Liver (tissue), 9 donors: ENCODE data around the gene TNFSF8. TPM values are rescaled to one million over a fixed set of nuclear protein-coding genes. Genes with fewer than 3 reads are reported as not detected.

Experiments used
- DNase-seq: peaks from one replicate; pipeline ENCODE4 v3.0.0-alpha.2; 2017; ENCODE audit warnings: low spot score
- H3K27ac ChIP-seq, 2 donors: one replicate each; pipeline ENCODE4 v1.7.0; 2013; ENCODE audit warnings: inconsistent platforms in 2 of 2, low read length in 2 of 2, control low read depth in 1 of 2, low read depth in 1 of 2, mild to moderate bottlenecking in 1 of 2
- H3K27me3 ChIP-seq, 4 donors: one replicate each; pipeline versions ENCODE4 v1.6.1 to v1.7.0; 2013; ENCODE audit warnings: low read length in 3 of 4, inconsistent platforms in 1 of 4, mild to moderate bottlenecking in 1 of 4, moderate library complexity in 1 of 4; ENCODE audit not compliant: control insufficient read depth in 4 of 4, insufficient read depth in 4 of 4
- H3K36me3 ChIP-seq, 4 donors: one replicate each; pipeline versions ENCODE4 v1.6.1 to v1.7.0; 2013; ENCODE audit warnings: low read length in 3 of 4, mild to moderate bottlenecking in 3 of 4, low read depth in 1 of 4, moderate library complexity in 1 of 4; ENCODE audit not compliant: control insufficient read depth in 4 of 4, insufficient read depth in 3 of 4
- H3K4me1 ChIP-seq, 4 donors: one replicate each; pipeline versions ENCODE4 v1.6.1 to v1.7.0; 2013; ENCODE audit warnings: low read length in 3 of 4, mild to moderate bottlenecking in 3 of 4, moderate library complexity in 1 of 4; ENCODE audit not compliant: control insufficient read depth in 4 of 4, insufficient read depth in 4 of 4
- H3K4me3 ChIP-seq, 3 donors: one replicate each; pipeline versions ENCODE4 v1.6.1 to v1.7.0; 2013; ENCODE audit warnings: low read length in 3 of 3, control low read depth in 1 of 3, low read depth in 1 of 3, mild to moderate bottlenecking in 1 of 3
- H3K9ac ChIP-seq, 2 donors: one replicate each; pipeline ENCODE4 v1.7.0; 2013; ENCODE audit warnings: low read length in 2 of 2, mild to moderate bottlenecking in 2 of 2, moderate library complexity in 2 of 2, control low read depth in 1 of 2, low read depth in 1 of 2
- H3K9me3 ChIP-seq, 4 donors: one replicate each; pipeline versions ENCODE4 v1.6.1 to v1.7.0; 2013; ENCODE audit warnings: low read length in 3 of 4; ENCODE audit not compliant: control insufficient read depth in 4 of 4
- EGR1 ChIP-seq, 2 donors: IDR thresholded peaks; 2 replicates each; pipeline ENCODE4 v1.6.1; 2016 to 2018; ENCODE audit warnings: antibody characterized with exemption in 2 of 2, low read depth in 2 of 2
- FOXA1 ChIP-seq: IDR thresholded peaks from 2 replicates; pipeline ENCODE4 v1.6.1; 2016; ENCODE audit warnings: antibody characterized with exemption
- FOXA2 ChIP-seq: IDR thresholded peaks from 2 replicates; pipeline ENCODE4 v1.6.1; 2016; ENCODE audit warnings: antibody characterized with exemption
- GABPA ChIP-seq, 2 donors: IDR thresholded peaks in 1 of 2; conservative IDR thresholded peaks in 1 of 2; 2 replicates each; pipeline ENCODE4 v1.6.1; 2016; ENCODE audit warnings: antibody characterized with exemption in 2 of 2, mild to moderate bottlenecking in 1 of 2, moderate library complexity in 1 of 2
- HNF4A ChIP-seq, 2 donors: conservative IDR thresholded peaks; 2 replicates each; pipeline ENCODE4 v1.6.1; 2016; ENCODE audit warnings: antibody characterized with exemption in 2 of 2, mild to moderate bottlenecking in 2 of 2
- JUND ChIP-seq, 2 donors: IDR thresholded peaks; 2 replicates each; pipeline ENCODE4 v1.6.1; 2016; ENCODE audit warnings: antibody characterized with exemption in 2 of 2
- RXRA ChIP-seq, 2 donors: IDR thresholded peaks; 2 replicates each; pipeline ENCODE4 v1.6.1; 2017 to 2018; ENCODE audit warnings: antibody characterized with exemption in 2 of 2, mild to moderate bottlenecking in 1 of 2
- TAF1 ChIP-seq: conservative IDR thresholded peaks from 2 replicates; pipeline ENCODE4 v1.6.1; 2016; ENCODE audit warnings: antibody characterized with exemption, mild to moderate bottlenecking
- YY1 ChIP-seq: IDR thresholded peaks from 2 replicates; pipeline ENCODE4 v1.6.1; 2016; ENCODE audit warnings: antibody characterized with exemption, mild to moderate bottlenecking
- WGBS: extraction: QIAGEN DNeasy Blood & Tissue Kit; methylation state at CpG from one replicate; pipeline ENCODE4 v1.1.7; 2013; 5-methylcytosine and 5-hydroxymethylcytosine counted together
- polyA plus RNA-seq, 2 donors: library from polyadenylated mRNA; stranded (reverse) in 1 of 2; unstranded in 1 of 2; fragments of 200-250 nt in 1 of 2; fragments of >200 nt in 1 of 2; fragmentation: Nextera tagmentation in 1 of 2; extraction: Ambion mirVana in 1 of 2; gene quantifications; one replicate each; pipeline versions ENCODE4 v1.2.1 to v1.2.3, GENCODE V29; 2013 to 2015
- total RNA-seq, 2 donors: library from RNA; depleted of rRNA; stranded (reverse); fragments of >200 nt; gene quantifications; one replicate each; pipeline ENCODE4 v1.2.3, GENCODE V29; 2014
- TF ChIP-seq, protein P1 (sequence below): IDR thresholded peaks from 2 replicates; pipeline ENCODE4 v1.6.1; 2016; ENCODE audit warnings: antibody characterized with exemption, mild to moderate bottlenecking
- TF ChIP-seq, protein P2 (sequence below): IDR thresholded peaks from 2 replicates; pipeline ENCODE4 v1.6.1; 2016; ENCODE audit warnings: antibody characterized with exemption
- TF ChIP-seq, protein P3 (sequence below): fragments of 150-350 bp; IDR thresholded peaks from 2 replicates; pipeline ENCODE4 v1.5.1; 2017; ENCODE audit warnings: improper control_type of control experiment, low read depth, low read length; ENCODE audit not compliant: missing input control
- TF ChIP-seq, protein P4 (sequence below): IDR thresholded peaks from 2 replicates; pipeline ENCODE4 v1.6.1; 2016; ENCODE audit warnings: antibody characterized with exemption
- TF ChIP-seq, protein P5 (sequence below): IDR thresholded peaks from 2 replicates; pipeline ENCODE4 v1.6.1; 2016; ENCODE audit warnings: antibody characterized with exemption
- donor health status: healthy.
- donor health status: healthy.
- donor health status: healthy.
- donor health status: healthy.
- donor health status: healthy.

Gene TNFSF8
- total and polyA plus RNA-seq, 4 donors: 0.28 to 1.4 (median 0.51) TPM

DNA sequence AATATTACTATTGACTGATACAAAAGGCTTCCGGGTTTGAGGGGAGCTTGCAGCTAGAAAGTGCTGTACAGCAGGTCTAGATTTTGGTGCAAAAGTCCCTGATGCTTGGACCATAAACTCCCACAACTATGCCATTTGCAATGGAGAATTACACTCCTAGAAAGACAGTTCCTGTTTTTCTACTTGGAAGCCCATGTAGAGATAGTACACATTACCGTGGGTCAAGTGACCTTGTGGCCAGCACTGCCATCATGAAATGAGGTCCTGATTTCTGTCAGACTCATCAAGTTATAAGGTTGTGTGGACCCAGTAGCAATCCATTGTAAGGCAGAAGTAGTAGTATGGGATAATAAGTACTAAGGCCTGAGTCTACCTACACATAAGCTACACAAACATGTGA is 42.8 kb upstream of the TNFSF8 start:
- TF ChIP-seq, protein P1, sequence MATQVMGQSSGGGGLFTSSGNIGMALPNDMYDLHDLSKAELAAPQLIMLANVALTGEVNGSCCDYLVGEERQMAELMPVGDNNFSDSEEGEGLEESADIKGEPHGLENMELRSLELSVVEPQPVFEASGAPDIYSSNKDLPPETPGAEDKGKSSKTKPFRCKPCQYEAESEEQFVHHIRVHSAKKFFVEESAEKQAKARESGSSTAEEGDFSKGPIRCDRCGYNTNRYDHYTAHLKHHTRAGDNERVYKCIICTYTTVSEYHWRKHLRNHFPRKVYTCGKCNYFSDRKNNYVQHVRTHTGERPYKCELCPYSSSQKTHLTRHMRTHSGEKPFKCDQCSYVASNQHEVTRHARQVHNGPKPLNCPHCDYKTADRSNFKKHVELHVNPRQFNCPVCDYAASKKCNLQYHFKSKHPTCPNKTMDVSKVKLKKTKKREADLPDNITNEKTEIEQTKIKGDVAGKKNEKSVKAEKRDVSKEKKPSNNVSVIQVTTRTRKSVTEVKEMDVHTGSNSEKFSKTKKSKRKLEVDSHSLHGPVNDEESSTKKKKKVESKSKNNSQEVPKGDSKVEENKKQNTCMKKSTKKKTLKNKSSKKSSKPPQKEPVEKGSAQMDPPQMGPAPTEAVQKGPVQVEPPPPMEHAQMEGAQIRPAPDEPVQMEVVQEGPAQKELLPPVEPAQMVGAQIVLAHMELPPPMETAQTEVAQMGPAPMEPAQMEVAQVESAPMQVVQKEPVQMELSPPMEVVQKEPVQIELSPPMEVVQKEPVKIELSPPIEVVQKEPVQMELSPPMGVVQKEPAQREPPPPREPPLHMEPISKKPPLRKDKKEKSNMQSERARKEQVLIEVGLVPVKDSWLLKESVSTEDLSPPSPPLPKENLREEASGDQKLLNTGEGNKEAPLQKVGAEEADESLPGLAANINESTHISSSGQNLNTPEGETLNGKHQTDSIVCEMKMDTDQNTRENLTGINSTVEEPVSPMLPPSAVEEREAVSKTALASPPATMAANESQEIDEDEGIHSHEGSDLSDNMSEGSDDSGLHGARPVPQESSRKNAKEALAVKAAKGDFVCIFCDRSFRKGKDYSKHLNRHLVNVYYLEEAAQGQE: no peak
- TF ChIP-seq YY1 (no peak), EGR1 (IDR thresholded peaks at IDR 0.05; ENCODE audit: low read depth in 2 of 2) (no peak), TAF1 (no peak), RXRA (IDR thresholded peaks at IDR 0.05) (no peak), HNF4A (conservative IDR thresholded peaks at IDR 0.05) (no peak), JUND (IDR thresholded peaks at IDR 0.05) (no peak), GABPA (IDR thresholded peaks at IDR 0.05 in 1 of 2, conservative IDR thresholded peaks at IDR 0.05 in 1 of 2) (no peak), FOXA1 (no peak), FOXA2 (no peak)
- TF ChIP-seq, protein P2, sequence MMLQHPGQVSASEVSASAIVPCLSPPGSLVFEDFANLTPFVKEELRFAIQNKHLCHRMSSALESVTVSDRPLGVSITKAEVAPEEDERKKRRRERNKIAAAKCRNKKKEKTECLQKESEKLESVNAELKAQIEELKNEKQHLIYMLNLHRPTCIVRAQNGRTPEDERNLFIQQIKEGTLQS: no peak
- TF ChIP-seq, protein P3, sequence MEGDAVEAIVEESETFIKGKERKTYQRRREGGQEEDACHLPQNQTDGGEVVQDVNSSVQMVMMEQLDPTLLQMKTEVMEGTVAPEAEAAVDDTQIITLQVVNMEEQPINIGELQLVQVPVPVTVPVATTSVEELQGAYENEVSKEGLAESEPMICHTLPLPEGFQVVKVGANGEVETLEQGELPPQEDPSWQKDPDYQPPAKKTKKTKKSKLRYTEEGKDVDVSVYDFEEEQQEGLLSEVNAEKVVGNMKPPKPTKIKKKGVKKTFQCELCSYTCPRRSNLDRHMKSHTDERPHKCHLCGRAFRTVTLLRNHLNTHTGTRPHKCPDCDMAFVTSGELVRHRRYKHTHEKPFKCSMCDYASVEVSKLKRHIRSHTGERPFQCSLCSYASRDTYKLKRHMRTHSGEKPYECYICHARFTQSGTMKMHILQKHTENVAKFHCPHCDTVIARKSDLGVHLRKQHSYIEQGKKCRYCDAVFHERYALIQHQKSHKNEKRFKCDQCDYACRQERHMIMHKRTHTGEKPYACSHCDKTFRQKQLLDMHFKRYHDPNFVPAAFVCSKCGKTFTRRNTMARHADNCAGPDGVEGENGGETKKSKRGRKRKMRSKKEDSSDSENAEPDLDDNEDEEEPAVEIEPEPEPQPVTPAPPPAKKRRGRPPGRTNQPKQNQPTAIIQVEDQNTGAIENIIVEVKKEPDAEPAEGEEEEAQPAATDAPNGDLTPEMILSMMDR: no peak
- TF ChIP-seq, protein P4, sequence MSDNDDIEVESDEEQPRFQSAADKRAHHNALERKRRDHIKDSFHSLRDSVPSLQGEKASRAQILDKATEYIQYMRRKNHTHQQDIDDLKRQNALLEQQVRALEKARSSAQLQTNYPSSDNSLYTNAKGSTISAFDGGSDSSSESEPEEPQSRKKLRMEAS: no peak
- no peaks in the 10 kb centered on the region for H3K27me3 ChIP-seq
- no peak overlapping the region for H3K4me3 ChIP-seq
- H3K36me3 ChIP-seq: no peaks in the 10 kb centered on the region
- H3K4me1 ChIP-seq: no peaks in the 10 kb centered on the region
- WGBS: 80% methylated on average over 2 of the region's 2 CpGs
- H3K27ac ChIP-seq: no peak overlapping the region
- no peaks in the 10 kb centered on the region for H3K9me3 ChIP-seq
- no peak for DNase-seq
- H3K9ac ChIP-seq: no peak overlapping the region

DNA sequence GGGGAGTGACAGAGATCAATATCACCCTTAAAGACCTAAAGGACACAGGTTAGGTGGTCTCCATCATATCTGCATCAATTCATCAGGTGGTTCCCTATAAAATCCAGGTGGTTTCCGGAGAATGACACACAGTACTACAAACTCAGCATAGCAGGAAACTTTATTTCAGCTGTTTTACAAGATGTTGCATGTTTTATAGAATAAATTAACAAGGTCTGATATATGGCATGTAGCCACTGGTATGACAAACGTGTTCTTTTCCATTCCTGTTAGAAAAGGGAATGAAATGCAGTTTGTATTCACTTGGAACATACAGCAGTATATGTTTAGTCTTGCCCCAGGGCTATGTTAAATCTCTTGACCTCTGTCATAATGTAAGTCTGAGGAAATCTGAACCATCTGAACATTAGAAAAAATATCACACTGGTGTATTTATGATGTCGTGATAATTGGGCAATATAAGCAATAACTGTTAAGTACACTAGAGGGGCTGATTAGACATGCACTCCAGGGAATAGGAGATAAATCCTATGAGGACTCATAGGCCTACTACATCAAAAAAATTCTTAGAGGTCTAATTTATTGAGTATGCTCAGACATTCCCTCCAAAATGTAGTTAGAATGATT is 42.2 kb upstream of the TNFSF8 start:
- 80% methylated on average over 3 of the region's 3 CpGs for WGBS
- TF ChIP-seq TAF1 (no peak), HNF4A (conservative IDR thresholded peaks at IDR 0.05) (no peak)
- TF ChIP-seq, protein P5, sequence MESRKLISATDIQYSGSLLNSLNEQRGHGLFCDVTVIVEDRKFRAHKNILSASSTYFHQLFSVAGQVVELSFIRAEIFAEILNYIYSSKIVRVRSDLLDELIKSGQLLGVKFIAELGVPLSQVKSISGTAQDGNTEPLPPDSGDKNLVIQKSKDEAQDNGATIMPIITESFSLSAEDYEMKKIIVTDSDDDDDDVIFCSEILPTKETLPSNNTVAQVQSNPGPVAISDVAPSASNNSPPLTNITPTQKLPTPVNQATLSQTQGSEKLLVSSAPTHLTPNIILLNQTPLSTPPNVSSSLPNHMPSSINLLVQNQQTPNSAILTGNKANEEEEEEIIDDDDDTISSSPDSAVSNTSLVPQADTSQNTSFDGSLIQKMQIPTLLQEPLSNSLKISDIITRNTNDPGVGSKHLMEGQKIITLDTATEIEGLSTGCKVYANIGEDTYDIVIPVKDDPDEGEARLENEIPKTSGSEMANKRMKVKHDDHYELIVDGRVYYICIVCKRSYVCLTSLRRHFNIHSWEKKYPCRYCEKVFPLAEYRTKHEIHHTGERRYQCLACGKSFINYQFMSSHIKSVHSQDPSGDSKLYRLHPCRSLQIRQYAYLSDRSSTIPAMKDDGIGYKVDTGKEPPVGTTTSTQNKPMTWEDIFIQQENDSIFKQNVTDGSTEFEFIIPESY: no peak
- TF ChIP-seq, protein P1: no peak
- TF ChIP-seq, protein P4: no peak
- TF ChIP-seq, protein P3: no peak

More for the DNA sequence above, 42.2 kb upstream of the TNFSF8 start:
- no peak for DNase-seq
- no peaks in the 10 kb centered on the region for H3K36me3 ChIP-seq
- no peaks in the 10 kb centered on the region for H3K27me3 ChIP-seq
- H3K4me1 ChIP-seq: no peaks in the 10 kb centered on the region
- no peaks in the 10 kb centered on the region for H3K9me3 ChIP-seq
- H3K9ac ChIP-seq: no peak overlapping the region
- no peak overlapping the region for H3K4me3 ChIP-seq
- no peak overlapping the region for H3K27ac ChIP-seq
